Measurements from ENCODE around the gene SEM1. TPM values are rescaled to one million over a fixed set of nuclear protein-coding genes. Genes with fewer than 3 reads are reported as not detected.

SEM1 gene
- total and polyA plus RNA-seq, 9 of the 15 experiments (the other 6 are each of a cell fraction or from before 2014, with no cell fraction given): 74.7 to 938 (median 454) TPM

DNA sequence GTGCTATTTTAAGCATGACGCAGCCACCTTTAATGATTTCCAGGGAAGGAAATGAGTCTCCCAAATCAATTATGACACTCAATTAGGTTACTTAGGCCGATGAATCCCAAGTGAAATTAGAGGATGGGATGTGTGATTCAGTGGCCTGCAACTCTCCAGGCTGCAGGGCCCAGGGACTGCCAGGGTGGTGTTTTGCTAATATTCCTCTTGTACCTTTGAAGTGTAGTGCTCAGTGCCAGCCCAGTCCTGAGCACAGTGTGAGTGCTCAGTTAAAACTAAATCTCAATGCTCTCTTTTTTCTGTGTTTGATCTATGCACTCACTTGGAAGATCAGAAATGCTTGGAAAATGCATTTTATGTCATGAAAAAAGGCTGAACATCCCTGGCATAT lies 51.6 kb downstream of the SEM1 start (continued):
- TF ChIP-seq PTRF (tag; IDR thresholded peaks at IDR 0.05): no peak
- no peak for TF ChIP-seq ZNF282 (CRISPR knock-in tag; IDR thresholded peaks at IDR 0.05)
- TF ChIP-seq, protein P1, sequence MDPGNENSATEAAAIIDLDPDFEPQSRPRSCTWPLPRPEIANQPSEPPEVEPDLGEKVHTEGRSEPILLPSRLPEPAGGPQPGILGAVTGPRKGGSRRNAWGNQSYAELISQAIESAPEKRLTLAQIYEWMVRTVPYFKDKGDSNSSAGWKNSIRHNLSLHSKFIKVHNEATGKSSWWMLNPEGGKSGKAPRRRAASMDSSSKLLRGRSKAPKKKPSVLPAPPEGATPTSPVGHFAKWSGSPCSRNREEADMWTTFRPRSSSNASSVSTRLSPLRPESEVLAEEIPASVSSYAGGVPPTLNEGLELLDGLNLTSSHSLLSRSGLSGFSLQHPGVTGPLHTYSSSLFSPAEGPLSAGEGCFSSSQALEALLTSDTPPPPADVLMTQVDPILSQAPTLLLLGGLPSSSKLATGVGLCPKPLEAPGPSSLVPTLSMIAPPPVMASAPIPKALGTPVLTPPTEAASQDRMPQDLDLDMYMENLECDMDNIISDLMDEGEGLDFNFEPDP (CRISPR knock-in tag; IDR thresholded peaks at IDR 0.05): no peak
- TF ChIP-seq ZKSCAN3 (CRISPR knock-in tag; IDR thresholded peaks at IDR 0.05): no peak
- no peak for TF ChIP-seq ZNF766 (CRISPR knock-in tag; conservative IDR thresholded peaks at IDR 0.05)
- no peak for TF ChIP-seq RUNX1 (IDR thresholded peaks at IDR 0.05; ENCODE audit: low read depth)
- no peak for TF ChIP-seq ZNF436 (CRISPR knock-in tag; IDR thresholded peaks at IDR 0.05)
- TF ChIP-seq, protein P2, sequence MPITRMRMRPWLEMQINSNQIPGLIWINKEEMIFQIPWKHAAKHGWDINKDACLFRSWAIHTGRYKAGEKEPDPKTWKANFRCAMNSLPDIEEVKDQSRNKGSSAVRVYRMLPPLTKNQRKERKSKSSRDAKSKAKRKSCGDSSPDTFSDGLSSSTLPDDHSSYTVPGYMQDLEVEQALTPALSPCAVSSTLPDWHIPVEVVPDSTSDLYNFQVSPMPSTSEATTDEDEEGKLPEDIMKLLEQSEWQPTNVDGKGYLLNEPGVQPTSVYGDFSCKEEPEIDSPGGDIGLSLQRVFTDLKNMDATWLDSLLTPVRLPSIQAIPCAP (CRISPR knock-in tag; IDR thresholded peaks at IDR 0.05; ENCODE audit: borderline replicate concordance): no peak
- no peak for TF ChIP-seq SMC3 (conservative IDR thresholded peaks at IDR 0.05; ENCODE audit: insufficient read depth, low read depth, low read length)
- no peak for TF ChIP-seq ZNF431 (CRISPR knock-in tag; IDR thresholded peaks at IDR 0.05)
- TF ChIP-seq ZNF699 (CRISPR knock-in tag; IDR thresholded peaks at IDR 0.05; ENCODE audit: insufficient replicate concordance): no peak
- no peak for TF ChIP-seq KLF13 (tag; IDR thresholded peaks at IDR 0.05; ENCODE audit: borderline replicate concordance, low read depth)
- TF ChIP-seq ZNF785 (CRISPR knock-in tag; IDR thresholded peaks at IDR 0.05): no peak
